Measurements from ENCODE around the gene ALKAL2. TPM values are rescaled to one million over a fixed set of nuclear protein-coding genes. Genes with fewer than 3 reads are reported as not detected.

The ALKAL2 gene
- total RNA-seq, 1 experiment from 2014 or later, result not detected

GRCh38 chr2:309148-309953 is 21.5 kb upstream of the ALKAL2 start:
- Histone ChIP-seq H3K36me3 (ENCODE audit: control insufficient read depth in 1 of 2, insufficient read depth in 2 of 2, low read length in 2 of 2) (no peaks in the 10 kb centered on the region), H3K4me3 (replicated peaks in 1 of 2; ENCODE audit: low read depth in 1 of 2, low read length in 2 of 2) (no peak overlapping the region), H3K9me2 (ENCODE audit: insufficient read depth) (no peaks in the 10 kb centered on the region), H3K27me3 (ENCODE audit: insufficient read depth, low read length) (no peaks in the 10 kb centered on the region), H3K4me1 (ENCODE audit: control insufficient read depth in 1 of 2, insufficient read depth in 2 of 2, low read length in 2 of 2) (no peaks in the 10 kb centered on the region), H3K27ac (ENCODE audit: low read depth, low read length) (no peak overlapping the region), H2AFZ (ENCODE audit: low read depth, low read length, poor library complexity, severe bottlenecking) (no peak overlapping the region), H3K4me2 (ENCODE audit: low read length) (no peak overlapping the region), H3K79me2 (ENCODE audit: insufficient read depth, low read length) (no peaks in the 10 kb centered on the region), H4K20me1 (ENCODE audit: insufficient read depth) (no peaks in the 10 kb centered on the region), H3K9ac (ENCODE audit: low read length) (no peak overlapping the region), H3K9me3 (ENCODE audit: control insufficient read depth in 1 of 2, insufficient read depth in 1 of 2, low read depth in 1 of 2, low read length in 2 of 2) (no peaks in the 10 kb centered on the region)
- ChIA-PET RAD21 (ENCODE audit: low non-redundant PET in 1 of 2, low total read pairs in 2 of 2, uncharacterized antibody in 2 of 2, unreplicated experiment in 2 of 2) (no interaction called here), CTCF (no interaction called here), POLR2A (no interaction called here)
- TF ChIP-seq ZFX (IDR thresholded peaks at IDR 0.05) (no peak), POLR2A (IDR thresholded peaks at IDR 0.05; ENCODE audit: borderline replicate concordance, extremely low read depth, insufficient read depth, insufficient read length) (no peak), CTCF (IDR thresholded peaks at IDR 0.05 in 2 of 3, conservative IDR thresholded peaks at IDR 0.05 in 1 of 3; ENCODE audit: borderline replicate concordance in 1 of 3, insufficient read depth in 1 of 3, low read depth in 2 of 3, low read length in 2 of 3) (no peak)
- peak; percentile 40; the same call in 1 of the 2 replicates for ATAC-seq
- no peak for DNase-seq (ENCODE audit: low read depth, low spot score)
- intact Hi-C loops (cut with micrococcal nuclease), result no loop called here
- no TSS peak for BruUV-seq (replicated peaks)

- Histone ChIP-seq H3K9me3 (ENCODE audit: control insufficient read depth in 1 of 2, insufficient read depth in 1 of 2, low read depth in 1 of 2, low read length in 2 of 2) (no peaks in the 10 kb centered on the region), H3K9me2 (ENCODE audit: insufficient read depth) (no peaks in the 10 kb centered on the region), H3K9ac (ENCODE audit: low read length) (no peak overlapping the region), H3K36me3 (ENCODE audit: control insufficient read depth in 1 of 2, insufficient read depth in 2 of 2, low read length in 2 of 2) (no peaks in the 10 kb centered on the region), H4K20me1 (ENCODE audit: insufficient read depth) (no peaks in the 10 kb centered on the region), H3K79me2 (ENCODE audit: insufficient read depth, low read length) (no peaks in the 10 kb centered on the region), H3K4me3 (replicated peaks in 1 of 2; ENCODE audit: low read depth in 1 of 2, low read length in 2 of 2) (no peak overlapping the region), H3K4me1 (ENCODE audit: control insufficient read depth in 1 of 2, insufficient read depth in 2 of 2, low read length in 2 of 2) (no peaks in the 10 kb centered on the region), H3K27me3 (ENCODE audit: insufficient read depth, low read length) (no peaks in the 10 kb centered on the region), H3K27ac (ENCODE audit: low read depth, low read length) (no peak overlapping the region), H3K4me2 (ENCODE audit: low read length) (no peak overlapping the region), H2AFZ (ENCODE audit: low read depth, low read length, poor library complexity, severe bottlenecking) (no peak overlapping the region)
- ChIA-PET POLR2A (no interaction called here), CTCF (no interaction called here), RAD21 (ENCODE audit: low non-redundant PET in 1 of 2, low total read pairs in 2 of 2, uncharacterized antibody in 2 of 2, unreplicated experiment in 2 of 2) (no interaction called here)
- no TSS peak for BruUV-seq (replicated peaks)
- ATAC-seq (no peak), DNase-seq (ENCODE audit: low read depth, low spot score) (no peak)
- intact Hi-C loops (cut with micrococcal nuclease), result no loop called here
- no peak for TF ChIP-seq RAD21 (IDR thresholded peaks at IDR 0.05; ENCODE audit: low read depth)
- no peak for TF ChIP-seq JUND (IDR thresholded peaks at IDR 0.05)
- TF ChIP-seq ZNF274 (IDR thresholded peaks at IDR 0.05; ENCODE audit: low read depth, low read length), result no peak
- no peak for TF ChIP-seq EZH2phosphoT487 (IDR thresholded peaks at IDR 0.05; ENCODE audit: borderline replicate concordance)
- TF ChIP-seq ZBTB33 (IDR thresholded peaks at IDR 0.05; ENCODE audit: extremely low read depth, insufficient replicate concordance, low read length), result no peak
- no peak for TF ChIP-seq EZH2 (IDR thresholded peaks at IDR 0.05)
- no peak for TF ChIP-seq TCF7L2 (IDR thresholded peaks at IDR 0.05; ENCODE audit: borderline replicate concordance, extremely low read depth, insufficient read depth, insufficient read length)
- no peak for TF ChIP-seq SP1 (IDR thresholded peaks at IDR 0.05; ENCODE audit: low read depth)
- TF ChIP-seq CBX3 (IDR thresholded peaks at IDR 0.05; ENCODE audit: low read depth), result no peak
- no peak for TF ChIP-seq SRF (IDR thresholded peaks at IDR 0.05; ENCODE audit: low read depth)
- TF ChIP-seq SIN3A (IDR thresholded peaks at IDR 0.05; ENCODE audit: low read depth), result no peak
These were observed 17.5 kb upstream of the ALKAL2 start for GRCh38 chr2:305366-305765.

Data from HCT116 (cell line).